ENCODE measurements around the gene NAALADL1. TPM values are rescaled to one million over a fixed set of nuclear protein-coding genes. Genes with fewer than 3 reads are reported as not detected.

Gene NAALADL1
- total RNA-seq, 1 donor from 2014 or later = 56.8 TPM

- no peaks in the 10 kb centered on the region for H3K9me3 ChIP-seq
- no peak overlapping the region for H3K27ac ChIP-seq
- no peak for DNase-seq (ENCODE audit: low spot score in 2 of 2)
- H3K4me1 ChIP-seq = peaks cover 10% of the 10 kb centered on the region in 2 donors
- TF ChIP-seq, protein P1, sequence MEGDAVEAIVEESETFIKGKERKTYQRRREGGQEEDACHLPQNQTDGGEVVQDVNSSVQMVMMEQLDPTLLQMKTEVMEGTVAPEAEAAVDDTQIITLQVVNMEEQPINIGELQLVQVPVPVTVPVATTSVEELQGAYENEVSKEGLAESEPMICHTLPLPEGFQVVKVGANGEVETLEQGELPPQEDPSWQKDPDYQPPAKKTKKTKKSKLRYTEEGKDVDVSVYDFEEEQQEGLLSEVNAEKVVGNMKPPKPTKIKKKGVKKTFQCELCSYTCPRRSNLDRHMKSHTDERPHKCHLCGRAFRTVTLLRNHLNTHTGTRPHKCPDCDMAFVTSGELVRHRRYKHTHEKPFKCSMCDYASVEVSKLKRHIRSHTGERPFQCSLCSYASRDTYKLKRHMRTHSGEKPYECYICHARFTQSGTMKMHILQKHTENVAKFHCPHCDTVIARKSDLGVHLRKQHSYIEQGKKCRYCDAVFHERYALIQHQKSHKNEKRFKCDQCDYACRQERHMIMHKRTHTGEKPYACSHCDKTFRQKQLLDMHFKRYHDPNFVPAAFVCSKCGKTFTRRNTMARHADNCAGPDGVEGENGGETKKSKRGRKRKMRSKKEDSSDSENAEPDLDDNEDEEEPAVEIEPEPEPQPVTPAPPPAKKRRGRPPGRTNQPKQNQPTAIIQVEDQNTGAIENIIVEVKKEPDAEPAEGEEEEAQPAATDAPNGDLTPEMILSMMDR (IDR thresholded peaks at IDR 0.05) = no peak
- intact Hi-C loops (cut with DNase I) = loop anchor here (10.0 kb wide), 1 partner anchor 281 kb away; the partner anchor contains the start of gene MAP4K2
- peaks cover 28 to 43% of the 10 kb centered on the region in 2 donors for H3K36me3 ChIP-seq
- H3K27me3 ChIP-seq = no peaks in the 10 kb centered on the region
- H3K4me3 ChIP-seq = peak overlapping the region in 1 of 2 donors; percentile 90
Observed at GRCh38 chr11:65085446-65085845, 27.1 kb upstream of the NAALADL1 start.

- H3K36me3 ChIP-seq = peaks cover 28 to 43% of the 10 kb centered on the region in 2 donors
- no peaks in the 10 kb centered on the region for H3K27me3 ChIP-seq
- peak overlapping the region; percentile 85 to 90 for H3K4me3 ChIP-seq
- H3K4me1 ChIP-seq = peaks cover 10% of the 10 kb centered on the region in 2 donors
- intact Hi-C loops (cut with DNase I) = loop anchor here (1.0 to 10.0 kb wide), 8 partner anchors 12 to 280 kb away; partner anchors contain the start of genes ATG2A, FAU, MAP4K2 and MRPL49
- DNase-seq (ENCODE audit: low spot score in 2 of 2) = no peak
- no peaks in the 10 kb centered on the region for H3K9me3 ChIP-seq
- peak overlapping the region; percentile 93 to 97 for H3K27ac ChIP-seq
- TF ChIP-seq, protein P1 (IDR thresholded peaks at IDR 0.05) = no peak
Observed at GRCh38 chr11:65084598-65085375, 26.4 kb upstream of the NAALADL1 start.

GRCh38 chr11:65083834-65084597 is 25.7 kb upstream of the NAALADL1 start, which contains the start of the genes CDCA5 and ZFPL1:
Gene CDCA5 (minus strand): TSS chr11:65084040. CDS start chr11:65083978, 62 bp downstream.
Gene ZFPL1 (plus strand): TSS chr11:65084222. CDS start chr11:65084699, 477 bp downstream.
- Histone ChIP-seq H3K9me3 (no peaks in the 10 kb centered on the region), H3K36me3 (peaks cover 28 to 37% of the 10 kb centered on the region in 2 donors), H3K4me3 (peak within 1 kb of the TSS; percentile 85 to 90), H3K4me1 (peaks cover 10% of the 10 kb centered on the region in 2 donors), H3K27ac (peak within 1 kb of the TSS; percentile 93 to 97), H3K27me3 (no peaks in the 10 kb centered on the region)
- TF ChIP-seq, protein P1 (IDR thresholded peaks at IDR 0.05) = no peak
- DNase-seq (ENCODE audit: low spot score in 2 of 2) = peak; percentile 77 to 97
- intact Hi-C loops (cut with DNase I) = loop anchor here (1.0 to 10.0 kb wide), 8 partner anchors 12 to 279 kb away; partner anchors contain the start of genes ATG2A, FAU, MAP4K2 and MRPL49

GRCh38 chr11:65083134-65083833 is 24.9 kb upstream of the NAALADL1 start:
- Histone ChIP-seq H3K4me3 (peak overlapping the region; percentile 85 to 90), H3K4me1 (peaks cover 10% of the 10 kb centered on the region in 2 donors), H3K36me3 (peaks cover 26 to 29% of the 10 kb centered on the region in 2 donors), H3K27me3 (no peaks in the 10 kb centered on the region), H3K27ac (peak overlapping the region; percentile 93 to 97), H3K9me3 (no peaks in the 10 kb centered on the region)
- intact Hi-C loops (cut with DNase I) = loop anchor here (5.0 to 10.0 kb wide), 3 partner anchors 41 to 278 kb away; partner anchors contain the start of genes MAP4K2, SAC3D1 and SNX15
- TF ChIP-seq, protein P1 (IDR thresholded peaks at IDR 0.05) = no peak
- no peak for DNase-seq (ENCODE audit: low spot score in 2 of 2)

DNA sequence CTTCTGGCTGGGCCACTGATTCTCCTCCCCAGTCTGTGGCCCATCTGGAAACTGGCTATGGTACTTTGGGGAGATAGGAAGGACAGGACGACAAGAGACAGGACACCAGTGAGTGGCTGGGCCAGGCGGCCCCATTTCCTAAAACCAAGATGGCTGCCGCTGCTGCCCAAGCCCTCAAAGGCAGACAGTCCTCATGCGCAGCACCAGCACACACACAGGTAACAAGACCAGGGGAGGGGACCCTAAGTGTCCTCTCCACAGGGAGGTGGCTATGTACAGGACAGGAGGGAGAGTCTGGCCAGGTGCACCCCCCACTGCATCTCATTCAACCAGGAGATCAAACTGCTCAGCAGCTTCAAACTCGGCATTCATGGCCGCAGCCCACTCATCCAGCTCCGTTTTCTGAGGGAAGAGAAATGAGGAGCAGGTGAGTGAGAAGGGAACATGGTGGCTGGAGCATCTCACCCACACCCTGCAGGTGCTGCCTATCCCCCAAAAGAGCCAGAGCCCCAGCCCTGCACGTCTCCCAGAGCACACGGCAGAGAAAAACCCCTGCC is 20.5 kb upstream of the NAALADL1 start:
- DNase-seq (ENCODE audit: low spot score in 2 of 2) = no peak
- Histone ChIP-seq H3K27ac (no peak overlapping the region), H3K4me3 (no peak overlapping the region), H3K9me3 (no peaks in the 10 kb centered on the region), H3K27me3 (no peaks in the 10 kb centered on the region), H3K4me1 (no peaks in the 10 kb centered on the region), H3K36me3 (no peaks in the 10 kb centered on the region)
- TF ChIP-seq, protein P1 (IDR thresholded peaks at IDR 0.05) = no peak
- intact Hi-C loops (cut with DNase I) = no loop called here

Data from ascending aorta (tissue), 2 donors.